Activated naive CD4-positive, alpha-beta T cell treated with anti-CD3 and anti-CD28 coated beads for 36 hours (primary cell): Measurements from ENCODE around the gene FOXJ3. TPM values are rescaled to one million over a fixed set of nuclear protein-coding genes. Genes with fewer than 3 reads are reported as not detected.

ENCODE experiments used
- CTCF ChIA-PET: fragments of 350-600 bp; sonication (Branson Sonifier 250); formaldehyde crosslinking; loops from one replicate; lab custom pipeline; 2021; ENCODE audit warnings: antibody characterized with exemption; lab: Charles Lee
- DNase-seq: peaks from one replicate; pipeline ENCODE4 v3.0.0-alpha.2; 2020
- H3K27ac Mint-ChIP-seq: one replicate; pipeline ENCODE4 v1.8.0; 2021; ENCODE audit warnings: mild to moderate bottlenecking, mixed read lengths
- H3K27me3 Mint-ChIP-seq: one replicate; pipeline ENCODE4 v1.8.0; 2021; ENCODE audit warnings: low read depth, mixed read lengths
- H3K36me3 Mint-ChIP-seq: one replicate; pipeline ENCODE4 v1.8.0; 2021; ENCODE audit warnings: low read depth, mixed read lengths
- H3K4me1 Mint-ChIP-seq: one replicate; pipeline ENCODE4 v1.8.0; 2021; ENCODE audit warnings: low read depth, mixed read lengths
- H3K4me3 Mint-ChIP-seq: one replicate; pipeline ENCODE4 v1.8.0; 2021; ENCODE audit warnings: mild to moderate bottlenecking, moderate library complexity, mixed read lengths
- H3K9me3 Mint-ChIP-seq: one replicate; pipeline ENCODE4 v1.8.0; 2021; ENCODE audit warnings: mixed read lengths
- intact Hi-C: fragments of 100-400 bp; cut with micrococcal nuclease; formaldehyde crosslinking; loops from one replicate; pipeline ENCODE4 v1.15.1; 2023
- total RNA-seq, 2 experiments: library from RNA; stranded (reverse); gene quantifications; one replicate each; pipeline ENCODE4 v1.2.3, GENCODE V29; 2021

FOXJ3 gene
- total RNA-seq, 2 experiments from 2014 or later = 35.6 to 37.2 TPM

- Mint-ChIP-seq H3K36me3 (peaks cover 10% of the 10 kb centered on the region), H3K4me3 (no peak overlapping the region), H3K27me3 (no peaks in the 10 kb centered on the region), H3K4me1 (peaks cover 25% of the 10 kb centered on the region), H3K27ac (no peak overlapping the region), H3K9me3 (no peaks in the 10 kb centered on the region)
- CTCF ChIA-PET = interaction anchor here (1.2 kb wide), 1 partner anchor 13 kb away, joined by 3 read pairs; no protein-coding TSS in a partner anchor
- intact Hi-C loops = no loop called here
- no peak for DNase-seq
These were observed 46.6 kb downstream of the FOXJ3 start for GRCh38 chr1:42288311-42288985.

DNA sequence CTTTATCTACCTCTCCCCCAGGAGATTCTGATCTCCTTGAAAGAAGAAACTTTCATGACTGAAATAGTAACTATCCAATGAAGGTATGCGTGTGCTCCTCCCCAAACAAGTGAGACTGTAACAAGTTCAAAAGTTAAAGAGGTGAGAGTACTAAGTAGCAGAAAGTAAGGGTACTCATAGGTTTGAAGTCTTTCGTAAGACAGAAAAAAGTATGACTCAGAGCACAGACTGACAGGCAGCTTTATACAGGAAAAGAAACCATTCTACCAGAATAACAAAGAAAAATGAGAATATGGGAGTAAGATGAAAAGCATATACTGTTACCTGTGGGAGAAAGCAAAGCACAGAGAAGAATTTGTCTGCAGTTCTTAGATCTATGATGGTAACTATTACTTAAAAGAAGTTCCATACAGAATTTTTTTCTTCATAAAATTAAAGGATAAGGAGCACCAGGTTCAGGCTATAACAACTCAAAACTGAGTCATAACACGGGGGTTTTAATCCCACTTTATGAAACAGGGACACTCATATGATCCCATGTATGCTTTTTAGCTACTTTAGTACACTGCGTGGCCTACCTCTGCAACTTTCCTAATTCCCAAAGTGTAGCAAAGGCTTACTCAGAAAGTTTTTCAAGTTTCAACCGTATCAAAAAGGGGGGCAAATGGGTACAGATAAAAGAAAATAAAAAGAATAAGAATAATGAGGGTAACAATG lies 52.0 kb downstream of the FOXJ3 start:
- Mint-ChIP-seq H3K4me1 (peaks cover 57% of the 10 kb centered on the region), H3K27ac (peak overlapping the region; percentile 66), H3K4me3 (peak overlapping the region; percentile 25), H3K36me3 (peaks cover 10% of the 10 kb centered on the region), H3K27me3 (no peaks in the 10 kb centered on the region), H3K9me3 (no peaks in the 10 kb centered on the region)
- no peak for DNase-seq
- intact Hi-C loops = loop anchor here (1.0 to 5.0 kb wide), 3 partner anchors 28 to 399 kb away; partner anchors contain the start of gene YBX1
- CTCF ChIA-PET = no interaction called here

DNA sequence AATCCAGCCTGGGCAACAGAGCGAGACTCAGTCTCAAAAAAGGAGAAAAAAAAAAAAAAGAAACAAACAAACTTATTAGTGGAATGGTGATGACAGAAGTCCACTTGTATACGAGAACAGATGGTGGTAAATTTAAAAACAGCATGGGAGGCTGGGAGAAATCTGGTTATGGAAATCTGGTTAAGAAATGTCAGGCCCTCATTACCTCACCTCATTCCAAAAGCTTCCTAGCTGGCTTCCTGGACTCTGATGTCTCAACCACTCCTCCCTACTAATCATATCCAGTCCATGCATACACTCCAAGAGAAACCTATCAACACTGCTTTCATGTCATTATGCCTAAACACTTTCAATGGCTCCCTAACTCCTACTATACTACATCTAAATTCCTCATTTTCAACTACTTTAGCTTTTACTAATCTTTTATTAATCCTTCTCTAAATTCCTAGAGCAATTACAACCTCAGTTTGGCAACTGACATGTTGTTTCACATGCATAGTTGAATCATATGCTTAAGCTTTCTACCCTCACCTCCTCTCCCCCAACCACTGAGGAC lies 52.9 kb downstream of the FOXJ3 start:
- intact Hi-C loops = loop anchor here (5.0 kb wide), 1 partner anchor 400 kb away; the partner anchor contains the start of gene YBX1
- CTCF ChIA-PET = no interaction called here
- Mint-ChIP-seq H3K4me1 (peaks cover 57% of the 10 kb centered on the region), H3K36me3 (peaks cover 11% of the 10 kb centered on the region), H3K4me3 (no peak overlapping the region), H3K27me3 (no peaks in the 10 kb centered on the region), H3K9me3 (no peaks in the 10 kb centered on the region), H3K27ac (no peak overlapping the region)
- DNase-seq = no peak

DNA sequence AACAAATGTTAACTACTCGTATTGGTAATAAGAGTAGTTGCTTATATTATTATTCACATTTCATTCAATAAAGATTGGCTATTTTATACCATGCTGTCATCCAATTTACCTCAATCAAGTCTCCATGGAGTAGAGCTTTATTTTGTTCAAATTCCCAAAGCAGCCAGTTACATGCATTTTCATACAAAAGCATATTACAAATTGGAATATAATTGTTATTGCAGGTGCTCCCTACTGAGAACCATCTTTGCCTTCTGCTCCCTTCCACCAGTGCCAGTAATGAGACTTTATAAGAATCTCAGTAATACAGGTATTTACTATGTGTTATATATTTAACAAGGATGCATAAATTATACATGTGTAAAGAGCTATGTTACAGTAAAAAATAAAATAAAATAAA lies 54.2 kb downstream of the FOXJ3 start:
- Mint-ChIP-seq H3K9me3 (no peaks in the 10 kb centered on the region), H3K27me3 (no peaks in the 10 kb centered on the region), H3K4me1 (peaks cover 57% of the 10 kb centered on the region), H3K4me3 (no peak overlapping the region), H3K27ac (no peak overlapping the region), H3K36me3 (peaks cover 16% of the 10 kb centered on the region)
- intact Hi-C loops = loop anchor here (5.0 kb wide), 1 partner anchor 401 kb away; the partner anchor contains the start of gene YBX1
- CTCF ChIA-PET = interaction anchor here (1.0 to 1.1 kb wide), 2 partner anchors 18 to 63 kb away, joined by 3 read pairs; no protein-coding TSS in a partner anchor
- no peak for DNase-seq

GRCh38 chr1:42279055-42279454 lies 56.0 kb downstream of the FOXJ3 start:
- no peak for DNase-seq
- no peaks in the 10 kb centered on the region for H3K27me3 Mint-ChIP-seq
- H3K36me3 Mint-ChIP-seq = peaks cover 16% of the 10 kb centered on the region
- H3K9me3 Mint-ChIP-seq = no peaks in the 10 kb centered on the region
- CTCF ChIA-PET = no interaction called here
- H3K4me1 Mint-ChIP-seq = peaks cover 50% of the 10 kb centered on the region
- H3K27ac Mint-ChIP-seq = no peak overlapping the region
- H3K4me3 Mint-ChIP-seq = no peak overlapping the region
- intact Hi-C loops = no loop called here

DNA sequence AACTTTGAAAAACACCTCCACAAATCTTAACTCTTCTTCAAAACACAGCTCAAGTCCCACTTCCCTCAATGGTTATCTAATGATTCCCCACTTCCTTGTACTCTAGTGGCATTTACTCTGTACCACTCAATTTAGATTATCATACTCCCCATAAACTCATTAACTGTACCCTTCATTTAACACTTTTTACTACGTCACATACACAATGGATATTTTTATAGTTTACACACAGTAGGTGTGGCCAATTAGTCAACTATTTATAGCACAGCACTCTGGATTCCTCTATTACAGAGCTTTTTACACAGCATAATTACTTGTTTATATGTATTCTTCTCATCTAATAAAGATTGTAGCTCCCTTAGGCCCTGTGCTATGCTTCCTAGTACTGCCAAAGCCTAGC lies 62.1 kb downstream of the FOXJ3 start:
- Mint-ChIP-seq H3K27me3 (no peaks in the 10 kb centered on the region), H3K36me3 (peaks cover 12% of the 10 kb centered on the region), H3K27ac (no peak overlapping the region), H3K4me3 (no peak overlapping the region), H3K9me3 (no peaks in the 10 kb centered on the region), H3K4me1 (peaks cover 31% of the 10 kb centered on the region)
- intact Hi-C loops = no loop called here
- CTCF ChIA-PET = no interaction called here
- DNase-seq = no peak

DNA sequence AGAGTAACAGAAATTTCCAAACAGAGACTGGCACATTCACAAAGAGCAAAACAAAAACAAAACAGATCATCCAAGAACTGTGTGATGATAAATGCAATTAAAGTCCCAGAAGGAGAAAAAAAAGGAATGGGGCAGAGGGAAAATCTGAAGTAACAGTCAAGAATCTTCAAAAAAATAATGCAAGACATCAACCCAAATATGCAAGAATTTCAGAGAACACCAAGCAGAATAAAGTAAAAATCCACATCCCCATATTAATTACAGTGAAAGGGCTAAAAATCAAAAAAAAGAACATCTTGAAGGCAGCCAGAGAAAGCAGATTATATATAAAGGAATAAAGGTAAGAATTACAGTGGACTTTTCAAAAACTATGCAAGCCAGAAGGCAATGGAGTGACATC lies 67.1 kb downstream of the FOXJ3 start:
- Mint-ChIP-seq H3K4me1 (peaks cover 49% of the 10 kb centered on the region), H3K36me3 (peaks cover 6% of the 10 kb centered on the region), H3K4me3 (no peak overlapping the region), H3K27ac (no peak overlapping the region), H3K9me3 (no peaks in the 10 kb centered on the region), H3K27me3 (no peaks in the 10 kb centered on the region)
- intact Hi-C loops = no loop called here
- no peak for DNase-seq
- CTCF ChIA-PET = no interaction called here

GRCh38 chr1:42266253-42267135 lies 68.5 kb downstream of the FOXJ3 start:
- H3K27ac Mint-ChIP-seq = no peak overlapping the region
- no peak overlapping the region for H3K4me3 Mint-ChIP-seq
- intact Hi-C loops = no loop called here
- H3K36me3 Mint-ChIP-seq = peaks cover 8% of the 10 kb centered on the region
- DNase-seq = no peak
- H3K27me3 Mint-ChIP-seq = no peaks in the 10 kb centered on the region
- no peaks in the 10 kb centered on the region for H3K9me3 Mint-ChIP-seq
- CTCF ChIA-PET = no interaction called here
- H3K4me1 Mint-ChIP-seq = peaks cover 48% of the 10 kb centered on the region

- intact Hi-C loops = no loop called here
- Mint-ChIP-seq H3K27me3 (no peaks in the 10 kb centered on the region), H3K36me3 (peaks cover 12% of the 10 kb centered on the region), H3K27ac (no peak overlapping the region), H3K4me1 (peaks cover 53% of the 10 kb centered on the region), H3K4me3 (no peak overlapping the region), H3K9me3 (no peaks in the 10 kb centered on the region)
- CTCF ChIA-PET = interaction anchor here (0.6 to 1.4 kb wide), 2 partner anchors 91 to 258 kb away, joined by 4 to 7 read pairs; no protein-coding TSS in a partner anchor
- DNase-seq = no peak
These were observed 70.4 kb downstream of the FOXJ3 start for GRCh38 chr1:42264511-42265190.

DNA sequence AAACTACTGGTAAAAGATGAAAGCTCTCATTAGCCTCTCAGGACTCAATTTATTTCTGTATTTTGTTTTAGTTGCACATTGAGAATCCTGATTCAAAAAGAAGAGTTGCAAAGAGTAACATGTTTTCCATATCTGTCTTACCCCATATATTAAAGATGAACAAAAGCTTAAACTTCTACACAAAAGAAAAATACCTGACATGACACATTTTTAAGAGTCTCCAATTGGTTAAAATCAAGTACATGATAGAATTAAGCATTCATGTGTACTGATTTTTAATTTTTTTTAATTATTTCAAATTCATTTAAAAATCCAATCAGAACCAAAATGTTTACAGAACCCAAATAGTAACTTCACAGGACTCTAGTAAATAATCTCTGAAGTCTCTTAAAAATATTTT lies 72.0 kb downstream of the FOXJ3 start:
- no peak overlapping the region for H3K4me3 Mint-ChIP-seq
- intact Hi-C loops = no loop called here
- CTCF ChIA-PET = interaction anchor here (1.1 kb wide), 1 partner anchor 18 kb away, joined by 3 read pairs; no protein-coding TSS in a partner anchor
- peaks cover 12% of the 10 kb centered on the region for H3K36me3 Mint-ChIP-seq
- no peak for DNase-seq
- peaks cover 52% of the 10 kb centered on the region for H3K4me1 Mint-ChIP-seq
- no peaks in the 10 kb centered on the region for H3K9me3 Mint-ChIP-seq
- H3K27me3 Mint-ChIP-seq = no peaks in the 10 kb centered on the region
- no peak overlapping the region for H3K27ac Mint-ChIP-seq

- Mint-ChIP-seq H3K4me3 (no peak overlapping the region), H3K9me3 (no peaks in the 10 kb centered on the region), H3K36me3 (peaks cover 19% of the 10 kb centered on the region), H3K27me3 (no peaks in the 10 kb centered on the region), H3K4me1 (peaks cover 46% of the 10 kb centered on the region), H3K27ac (no peak overlapping the region)
- CTCF ChIA-PET = interaction anchor here (0.6 to 0.7 kb wide), 2 partner anchors 11 to 646 kb away, joined by 3 read pairs; no protein-coding TSS in a partner anchor
- intact Hi-C loops = no loop called here
- DNase-seq = no peak
These were observed 74.5 kb downstream of the FOXJ3 start for GRCh38 chr1:42260376-42261070.
